ENCODE results near the gene ABL1.
"Not testable (repeated sequence)": the region's sequence is repeated elsewhere in the genome, so short reads cannot be mapped to it uniquely, and the experiment has no call there.

Gene ABL1

GRCh38 chr9:130834371-130835336 lies at the start of gene ABL1:
Gene ABL1 (plus strand): TSS chr9:130835254. CDS start chr9:130835447, 193 bp downstream.
- peak; percentile 85 for DNase-seq

- no peak for DNase-seq
Observed at GRCh38 chr9:130785940-130786508, 49.0 kb upstream of the ABL1 start.

GRCh38 chr9:130786526-130786925 lies 48.5 kb upstream of the ABL1 start:
- no peak for DNase-seq

GRCh38 chr9:130789747-130790672 lies 45.0 kb upstream of the ABL1 start:
- no peak for DNase-seq

GRCh38 chr9:130791303-130791894 lies 43.7 kb upstream of the ABL1 start:
- DNase-seq, result no peak

- no peak for DNase-seq
Observed at GRCh38 chr9:130793589-130793988, 41.5 kb upstream of the ABL1 start.

GRCh38 chr9:130794021-130794420 lies 41.0 kb upstream of the ABL1 start:
- DNase-seq, result not testable (repeated sequence)

GRCh38 chr9:130794423-130794822 lies 40.6 kb upstream of the ABL1 start:
- not testable (repeated sequence) for DNase-seq

- no peak for DNase-seq
Observed at GRCh38 chr9:130794923-130795495, 40.0 kb upstream of the ABL1 start.

GRCh38 chr9:130803116-130803515 lies 31.9 kb upstream of the ABL1 start:
- not testable (repeated sequence) for DNase-seq

- DNase-seq, result no peak
Observed at GRCh38 chr9:130805510-130806326, 29.3 kb upstream of the ABL1 start.

GRCh38 chr9:130806327-130806716 lies 28.7 kb upstream of the ABL1 start:
- no peak for DNase-seq

GRCh38 chr9:130810609-130811136 lies 24.4 kb upstream of the ABL1 start:
- DNase-seq, result no peak

- DNase-seq, result no peak
Observed at GRCh38 chr9:130815242-130815808, 19.7 kb upstream of the ABL1 start.

- DNase-seq, result no peak
Observed at GRCh38 chr9:130817914-130818313, 17.1 kb upstream of the ABL1 start.

- no peak for DNase-seq
Observed at GRCh38 chr9:130820135-130820738, 14.8 kb upstream of the ABL1 start.

- no peak for DNase-seq
Observed at GRCh38 chr9:130823435-130823834, 11.6 kb upstream of the ABL1 start.

GRCh38 chr9:130824079-130824478 lies 11.0 kb upstream of the ABL1 start:
- no peak for DNase-seq

GRCh38 chr9:130824643-130825350 lies 10.3 kb upstream of the ABL1 start:
- no peak for DNase-seq

- no peak for DNase-seq
Observed at GRCh38 chr9:130825351-130825651, 9.8 kb upstream of the ABL1 start.

Measured in activated CD8-positive, alpha-beta memory T cell treated with anti-CD3 and anti-CD28 coated beads for 24 hours (primary cell).